ENCODE data around the gene CABP4. TPM values are rescaled to one million over a fixed set of nuclear protein-coding genes. Genes with fewer than 3 reads are reported as not detected.

The CABP4 gene
- total RNA-seq, 1 experiment from 2014 or later: not detected

- Histone ChIP-seq H3K9ac (ENCODE audit: low read length) (peak overlapping the region; percentile 95), H3K4me1 (ENCODE audit: control insufficient read depth in 1 of 2, insufficient read depth in 2 of 2, low read length in 2 of 2) (peaks cover 33 to 54% of the 10 kb centered on the region in 2 experiments), H3K9me3 (ENCODE audit: control insufficient read depth in 1 of 2, insufficient read depth in 1 of 2, low read depth in 1 of 2, low read length in 2 of 2) (no peaks in the 10 kb centered on the region), H2AFZ (ENCODE audit: low read depth, low read length, poor library complexity, severe bottlenecking) (no peak overlapping the region), H3K79me2 (ENCODE audit: insufficient read depth, low read length) (peaks cover 15% of the 10 kb centered on the region; the same call in 1 of the 2 replicates), H3K4me3 (replicated peaks in 1 of 2; ENCODE audit: low read depth in 1 of 2, low read length in 2 of 2) (peak overlapping the region; percentile 82 to 95), H3K4me2 (ENCODE audit: low read length) (peak overlapping the region; percentile 100), H4K20me1 (ENCODE audit: insufficient read depth) (no peaks in the 10 kb centered on the region), H3K36me3 (ENCODE audit: control insufficient read depth in 1 of 2, insufficient read depth in 2 of 2, low read length in 2 of 2) (no peaks in the 10 kb centered on the region), H3K9me2 (ENCODE audit: insufficient read depth) (no peaks in the 10 kb centered on the region), H3K27ac (ENCODE audit: low read depth, low read length) (peak overlapping the region; percentile 88), H3K27me3 (ENCODE audit: insufficient read depth, low read length) (no peaks in the 10 kb centered on the region)
- RAD21 ChIA-PET (ENCODE audit: low non-redundant PET in 1 of 2, low total read pairs in 2 of 2, uncharacterized antibody in 2 of 2, unreplicated experiment in 2 of 2): interaction anchor here in 1 of 2 experiments (0.6 to 2.2 kb wide), 3 partner anchors 24 to 85 kb away, joined by 3 to 6 read pairs (median 3); partner anchors contain the start of gene PPP1CA
- ATAC-seq: no peak
- POLR2A ChIA-PET: interaction anchor here (1.0 to 2.1 kb wide), 5 partner anchors 12 to 113 kb away, joined by 3 to 9 read pairs (median 3); partner anchors contain the start of genes AIP and RAD9A
- TF ChIP-seq EGR1 (IDR thresholded peaks at IDR 0.05; ENCODE audit: low read depth) (no peak), YY1 (IDR thresholded peaks at IDR 0.05; ENCODE audit: extremely low read depth, insufficient replicate concordance, low read depth, low read length) (peak; percentile 67), POLR2AphosphoS5 (IDR thresholded peaks at IDR 0.05; ENCODE audit: low read depth, low read length) (peak; percentile 62)
- intact Hi-C loops (cut with micrococcal nuclease): loop anchor here (2.0 to 5.0 kb wide), 2 partner anchors 65 to 116 kb away; partner anchors contain the start of gene POLD4
- BruUV-seq (replicated peaks): TSS peak; percentile 22
- CTCF ChIA-PET: interaction anchor here (1.5 to 1.9 kb wide), 2 partner anchors 29 to 66 kb away, joined by 3 to 8 read pairs; partner anchors contain the start of gene PPP1CA
- DNase-seq (ENCODE audit: low read depth, low spot score): no peak
Observed at GRCh38 chr11:67468056-67468455, 12.9 kb downstream of the CABP4 start.

- intact Hi-C loops (cut with micrococcal nuclease): loop anchor here (2.0 to 5.0 kb wide), 2 partner anchors 66 to 116 kb away; partner anchors contain the start of gene POLD4
- RAD21 ChIA-PET (ENCODE audit: low non-redundant PET in 1 of 2, low total read pairs in 2 of 2, uncharacterized antibody in 2 of 2, unreplicated experiment in 2 of 2): interaction anchor here in 1 of 2 experiments (1.4 to 2.2 kb wide), 2 partner anchors 67 to 86 kb away, joined by 3 to 6 read pairs; partner anchors contain the start of gene PPP1CA
- no peak overlapping the region for H2AFZ ChIP-seq (ENCODE audit: low read depth, low read length, poor library complexity, severe bottlenecking)
Observed at GRCh38 chr11:67468456-67468758, 13.3 kb downstream of the CABP4 start.

More at GRCh38 chr11:67468456-67468758, 13.3 kb downstream of the CABP4 start:
- ATAC-seq (peak; percentile 0; the same call in 1 of the 2 replicates), DNase-seq (ENCODE audit: low read depth, low spot score) (no peak)
- ChIA-PET CTCF (interaction anchor here (1.9 kb wide), 1 partner anchor 67 kb away, joined by 8 read pairs; the partner anchor contains the start of gene PPP1CA), POLR2A (interaction anchor here (1.0 to 2.1 kb wide), 5 partner anchors 12 to 114 kb away, joined by 3 to 9 read pairs (median 3); partner anchors contain the start of genes AIP and RAD9A)
- peaks cover 15% of the 10 kb centered on the region; the same call in 1 of the 2 replicates for H3K79me2 ChIP-seq (ENCODE audit: insufficient read depth, low read length)
- peak overlapping the region; percentile 82 to 95 for H3K4me3 ChIP-seq (replicated peaks in 1 of 2; ENCODE audit: low read depth in 1 of 2, low read length in 2 of 2)
- no peaks in the 10 kb centered on the region for H3K27me3 ChIP-seq (ENCODE audit: insufficient read depth, low read length)
- H3K9ac ChIP-seq (ENCODE audit: low read length): peak overlapping the region; percentile 95
- peak overlapping the region; percentile 100 for H3K4me2 ChIP-seq (ENCODE audit: low read length)
- H3K4me1 ChIP-seq (ENCODE audit: control insufficient read depth in 1 of 2, insufficient read depth in 2 of 2, low read length in 2 of 2): peaks cover 29 to 50% of the 10 kb centered on the region in 2 experiments
- H3K9me3 ChIP-seq (ENCODE audit: control insufficient read depth in 1 of 2, insufficient read depth in 1 of 2, low read depth in 1 of 2, low read length in 2 of 2): no peaks in the 10 kb centered on the region
- no peaks in the 10 kb centered on the region for H3K36me3 ChIP-seq (ENCODE audit: control insufficient read depth in 1 of 2, insufficient read depth in 2 of 2, low read length in 2 of 2)
- peak overlapping the region; percentile 88 for H3K27ac ChIP-seq (ENCODE audit: low read depth, low read length)
- no peaks in the 10 kb centered on the region for H4K20me1 ChIP-seq (ENCODE audit: insufficient read depth)
- BruUV-seq (replicated peaks): no TSS peak
- H3K9me2 ChIP-seq (ENCODE audit: insufficient read depth): no peaks in the 10 kb centered on the region
- TF ChIP-seq ELF1 (IDR thresholded peaks at IDR 0.05; ENCODE audit: borderline replicate concordance, low read depth): no peak
- no peak for TF ChIP-seq SP1 (IDR thresholded peaks at IDR 0.05; ENCODE audit: low read depth)
- TF ChIP-seq EZH2 (IDR thresholded peaks at IDR 0.05): no peak
- TF ChIP-seq CEBPB (IDR thresholded peaks at IDR 0.05; ENCODE audit: low read depth): no peak
- TF ChIP-seq ZNF274 (IDR thresholded peaks at IDR 0.05; ENCODE audit: low read depth, low read length): no peak
- no peak for TF ChIP-seq CBX3 (IDR thresholded peaks at IDR 0.05; ENCODE audit: low read depth)
- TF ChIP-seq RAD21 (IDR thresholded peaks at IDR 0.05; ENCODE audit: low read depth): no peak
- no peak for TF ChIP-seq CTCF (IDR thresholded peaks at IDR 0.05 in 2 of 3, conservative IDR thresholded peaks at IDR 0.05 in 1 of 3; ENCODE audit: borderline replicate concordance in 1 of 3, insufficient read depth in 1 of 3, low read depth in 2 of 3, low read length in 2 of 3)
- no peak for TF ChIP-seq JUND (IDR thresholded peaks at IDR 0.05)
- TF ChIP-seq TCF7L2 (IDR thresholded peaks at IDR 0.05; ENCODE audit: borderline replicate concordance, extremely low read depth, insufficient read depth, insufficient read length): no peak
- TF ChIP-seq SRF (IDR thresholded peaks at IDR 0.05; ENCODE audit: low read depth): no peak
- TF ChIP-seq EGR1 (IDR thresholded peaks at IDR 0.05; ENCODE audit: low read depth): no peak
- TF ChIP-seq FOSL1 (IDR thresholded peaks at IDR 0.05; ENCODE audit: low read depth): no peak
- TF ChIP-seq POLR2A (IDR thresholded peaks at IDR 0.05; ENCODE audit: borderline replicate concordance, extremely low read depth, insufficient read depth, insufficient read length): no peak

Measured in HCT116 (cell line).